ENCODE data around the gene TCTA. TPM values are rescaled to one million over a fixed set of nuclear protein-coding genes. Genes with fewer than 3 reads are reported as not detected.
"Not testable (repeated sequence)": the region's sequence is repeated elsewhere in the genome, so short reads cannot be mapped to it uniquely, and the experiment has no call there.

The TCTA gene
- total RNA-seq, result 17.1 TPM
- long read RNA-seq, transcript TCTA-201 (3 exons, 2,146 nt), result major isoform, 11 of 12 reads
- long read RNA-seq, partial matches to known transcripts, result 0 of 12 reads
- long read RNA-seq, other reads (novel, unspliced or antisense), result 1 of 12 reads

GRCh38 chr3:49411968-49412631 lies at the start of gene TCTA, which contains the start of gene RHOA:
Gene TCTA, plus strand, starts transcription at chr3:49412423. Its CDS starts 4 bp downstream, at chr3:49412427.
Gene RHOA, minus strand, starts transcription at chr3:49411976. Its CDS starts 36,387 bp downstream, at chr3:49375589.
- DNase-seq (ENCODE audit: missing footprints) (peak; percentile 100), ATAC-seq (peak; percentile 96)
- intact Hi-C loops (cut with DNase I), result loop anchor here (1.0 to 10.0 kb wide), 4 partner anchors 55 to 319 kb away; partner anchors contain the start of genes GPX1, KLHDC8B and USP4

- intact Hi-C loops (cut with DNase I), result no loop called here
- DNase-seq (ENCODE audit: missing footprints) (no peak), ATAC-seq (no peak)
Measured at GRCh38 chr3:49362561-49362960, 49.7 kb upstream of the TCTA start.

GRCh38 chr3:49370585-49371290 lies 41.5 kb upstream of the TCTA start:
- intact Hi-C loops (cut with DNase I), result no loop called here
- ATAC-seq (no peak), DNase-seq (ENCODE audit: missing footprints) (no peak)

GRCh38 chr3:49371946-49372345 lies 40.3 kb upstream of the TCTA start:
- intact Hi-C loops (cut with DNase I), result no loop called here
- ATAC-seq, result no peak

GRCh38 chr3:49377483-49377882 lies 34.7 kb upstream of the TCTA start:
- DNase-seq (ENCODE audit: missing footprints) (no peak), ATAC-seq (peak; percentile 18)
- intact Hi-C loops (cut with DNase I), result no loop called here

More at GRCh38 chr3:49371946-49372345, 40.3 kb upstream of the TCTA start:
- DNase-seq (ENCODE audit: missing footprints), result no peak

GRCh38 chr3:49378249-49378895 lies 33.9 kb upstream of the TCTA start:
- ATAC-seq (peak; percentile 61), DNase-seq (ENCODE audit: missing footprints) (no peak)
- intact Hi-C loops (cut with DNase I), result no loop called here

- DNase-seq (ENCODE audit: missing footprints) (no peak), ATAC-seq (no peak)
- intact Hi-C loops (cut with DNase I), result no loop called here
Measured at GRCh38 chr3:49383387-49383786, 28.8 kb upstream of the TCTA start.

GRCh38 chr3:49385617-49386016 lies 26.6 kb upstream of the TCTA start:
- intact Hi-C loops (cut with DNase I), result no loop called here
- DNase-seq (ENCODE audit: missing footprints), result no peak
- no peak for ATAC-seq

- DNase-seq (ENCODE audit: missing footprints), result no peak
- ATAC-seq, result no peak
- intact Hi-C loops (cut with DNase I), result no loop called here
Measured at GRCh38 chr3:49386056-49386756, 26.0 kb upstream of the TCTA start.

GRCh38 chr3:49387721-49388120 lies 24.5 kb upstream of the TCTA start:
- no peak for ATAC-seq

GRCh38 chr3:49388289-49388820 lies 23.9 kb upstream of the TCTA start:
- DNase-seq (ENCODE audit: missing footprints) (no peak), ATAC-seq (no peak)
- intact Hi-C loops (cut with DNase I), result no loop called here

More at GRCh38 chr3:49387721-49388120, 24.5 kb upstream of the TCTA start:
- DNase-seq (ENCODE audit: missing footprints), result no peak
- intact Hi-C loops (cut with DNase I), result no loop called here

- intact Hi-C loops (cut with DNase I), result no loop called here
- ATAC-seq, result no peak
- DNase-seq (ENCODE audit: missing footprints), result no peak
Measured at GRCh38 chr3:49389297-49389696, 22.9 kb upstream of the TCTA start.

GRCh38 chr3:49391310-49391709 lies 20.9 kb upstream of the TCTA start:
- intact Hi-C loops (cut with DNase I); ATAC-seq; DNase-seq (ENCODE audit: missing footprints): not testable (repeated sequence)

- ATAC-seq, result peak; percentile 50
- intact Hi-C loops (cut with DNase I), result no loop called here
- DNase-seq (ENCODE audit: missing footprints), result no peak
Measured at GRCh38 chr3:49397470-49397869, 14.8 kb upstream of the TCTA start.

- no peak for ATAC-seq
- DNase-seq (ENCODE audit: missing footprints), result no peak
- intact Hi-C loops (cut with DNase I), result no loop called here
Measured at GRCh38 chr3:49399461-49399860, 12.8 kb upstream of the TCTA start.

- intact Hi-C loops (cut with DNase I), result no loop called here
- no peak for ATAC-seq
- DNase-seq (ENCODE audit: missing footprints), result no peak
Measured at GRCh38 chr3:49401766-49402165, 10.5 kb upstream of the TCTA start.

- ATAC-seq, result no peak
- intact Hi-C loops (cut with DNase I), result no loop called here
- no peak for DNase-seq (ENCODE audit: missing footprints)
Measured at GRCh38 chr3:49403891-49404290, 8.3 kb upstream of the TCTA start.

- ATAC-seq, result peak; percentile 24
- DNase-seq (ENCODE audit: missing footprints); intact Hi-C loops (cut with DNase I): not testable (repeated sequence)
Measured at GRCh38 chr3:49405570-49405969, 6.7 kb upstream of the TCTA start.

Measured in Right ventricle myocardium inferior (tissue), 1 donor.